GM10266 (cell line): ENCODE measurements around the gene KPNA6.
"Not testable (repeated sequence)": the region's sequence is repeated elsewhere in the genome, so short reads cannot be mapped to it uniquely, and the experiment has no call there.

Experiments used
- DNase-seq: peaks from one replicate; pipeline ENCODE4 v3.0.0; 2012; ENCODE audit errors: extremely low spot score
- TF ChIP-seq, protein P1 (sequence below): IDR thresholded peaks from 2 replicates; pipeline ENCODE4 v1.5.1; 2012; ENCODE audit warnings: mild to moderate bottlenecking, low read depth; ENCODE audit not compliant: control insufficient read depth, insufficient read depth; ENCODE audit errors: missing control alignments

The KPNA6 gene

DNA sequence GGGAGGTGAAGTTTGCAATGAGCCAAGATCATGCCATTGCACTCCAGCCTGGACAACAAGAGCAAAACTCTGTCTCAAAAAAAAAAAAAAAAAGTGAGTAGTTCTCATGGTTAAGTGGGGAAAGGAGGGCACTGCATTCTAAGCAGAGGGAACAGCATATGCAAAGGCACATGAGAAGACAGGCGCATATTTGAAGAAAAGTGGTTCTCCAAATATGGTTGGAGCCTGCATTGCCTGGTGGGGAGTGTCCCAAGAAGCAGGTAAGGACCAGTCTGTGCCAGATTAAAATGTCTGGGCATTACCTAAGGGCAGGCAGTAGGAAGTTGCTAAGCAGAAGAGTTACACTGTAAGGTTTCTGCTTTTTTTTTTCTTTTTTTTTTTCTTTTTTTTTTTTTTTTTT is 2.5 kb upstream of the KPNA6 start:
- TF ChIP-seq, protein P1, sequence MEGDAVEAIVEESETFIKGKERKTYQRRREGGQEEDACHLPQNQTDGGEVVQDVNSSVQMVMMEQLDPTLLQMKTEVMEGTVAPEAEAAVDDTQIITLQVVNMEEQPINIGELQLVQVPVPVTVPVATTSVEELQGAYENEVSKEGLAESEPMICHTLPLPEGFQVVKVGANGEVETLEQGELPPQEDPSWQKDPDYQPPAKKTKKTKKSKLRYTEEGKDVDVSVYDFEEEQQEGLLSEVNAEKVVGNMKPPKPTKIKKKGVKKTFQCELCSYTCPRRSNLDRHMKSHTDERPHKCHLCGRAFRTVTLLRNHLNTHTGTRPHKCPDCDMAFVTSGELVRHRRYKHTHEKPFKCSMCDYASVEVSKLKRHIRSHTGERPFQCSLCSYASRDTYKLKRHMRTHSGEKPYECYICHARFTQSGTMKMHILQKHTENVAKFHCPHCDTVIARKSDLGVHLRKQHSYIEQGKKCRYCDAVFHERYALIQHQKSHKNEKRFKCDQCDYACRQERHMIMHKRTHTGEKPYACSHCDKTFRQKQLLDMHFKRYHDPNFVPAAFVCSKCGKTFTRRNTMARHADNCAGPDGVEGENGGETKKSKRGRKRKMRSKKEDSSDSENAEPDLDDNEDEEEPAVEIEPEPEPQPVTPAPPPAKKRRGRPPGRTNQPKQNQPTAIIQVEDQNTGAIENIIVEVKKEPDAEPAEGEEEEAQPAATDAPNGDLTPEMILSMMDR = no peak
- no peak for DNase-seq

DNA sequence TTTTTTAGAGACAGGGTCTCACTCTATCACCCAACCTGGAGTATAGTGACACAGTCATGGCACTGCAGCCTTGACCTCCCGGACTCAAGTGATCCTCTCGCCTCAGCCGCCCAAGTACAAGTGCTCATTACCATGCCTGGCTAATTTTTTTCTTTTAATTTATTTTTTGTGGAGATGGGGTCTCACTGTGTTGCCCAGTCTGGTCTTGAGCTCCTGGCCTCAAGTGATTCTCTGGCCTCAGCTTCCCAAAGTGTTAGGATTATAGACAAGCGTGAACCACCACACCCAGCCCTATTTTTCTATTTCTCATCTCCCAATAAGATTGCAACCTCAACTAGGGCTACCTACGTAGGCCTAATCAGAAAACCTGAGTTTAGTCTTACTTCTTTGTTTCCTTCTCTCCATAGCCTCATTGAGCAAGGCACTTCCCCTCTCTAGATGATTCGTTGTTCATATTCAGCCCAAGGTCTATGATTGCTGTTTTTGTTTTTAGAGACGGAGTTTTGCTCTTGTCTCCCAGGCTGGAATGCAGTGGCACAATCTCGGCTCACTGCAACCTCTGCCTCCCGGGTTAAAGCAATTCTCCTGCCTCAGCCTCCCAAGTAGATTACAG is 1.1 kb upstream of the KPNA6 start:
- TF ChIP-seq, protein P1 = no peak

DNA sequence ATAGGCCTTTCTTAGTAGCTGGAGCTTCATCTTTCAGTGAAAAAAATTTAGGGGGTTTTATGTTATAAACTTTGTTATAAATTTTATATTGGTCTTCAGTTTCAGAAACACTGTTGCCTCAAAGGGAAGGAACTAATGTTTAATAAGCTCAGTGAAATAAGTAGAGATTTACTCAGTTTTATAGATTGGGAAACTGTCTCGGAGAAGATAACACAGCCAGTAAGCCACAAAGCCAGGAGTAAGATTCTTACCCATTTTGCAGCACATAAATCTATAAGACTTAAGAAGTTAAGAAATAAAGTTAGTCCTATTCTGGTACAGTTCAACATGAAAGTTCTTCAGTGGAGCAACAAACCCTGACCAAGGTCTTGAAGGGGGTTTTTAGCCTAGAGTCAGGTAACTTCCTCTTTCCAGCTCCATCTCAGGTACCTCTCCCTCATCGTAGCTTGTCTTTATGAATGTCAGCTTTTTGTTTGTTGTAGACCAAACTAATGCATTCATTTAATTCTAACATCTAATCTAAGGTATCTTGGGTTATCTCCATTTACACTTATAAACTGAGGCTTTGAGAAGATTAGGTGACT is 3.3 kb downstream of the KPNA6 start:
- DNase-seq = no peak
- TF ChIP-seq, protein P1 = no peak

More for the DNA sequence above, 1.1 kb upstream of the KPNA6 start:
- DNase-seq = no peak

DNA sequence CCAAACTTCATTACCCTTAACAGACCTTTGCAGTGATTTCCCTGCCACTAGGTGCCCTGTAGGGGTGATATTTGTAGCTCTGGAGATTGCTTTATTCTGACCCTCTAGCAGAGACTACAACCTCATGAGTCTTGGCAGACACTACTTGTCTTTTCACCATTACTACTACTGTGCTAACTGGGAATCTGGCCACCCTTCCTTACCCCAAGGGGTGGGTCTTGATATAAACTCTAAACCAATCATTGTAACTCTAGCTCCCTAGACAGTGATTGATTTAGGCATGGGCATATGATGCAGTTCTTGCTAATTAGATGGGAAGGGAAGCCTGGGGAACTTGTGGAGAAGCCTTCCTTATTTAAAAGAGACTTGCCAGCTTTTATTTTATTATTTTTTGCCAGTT is 3.9 kb downstream of the KPNA6 start:
- DNase-seq = no peak
- TF ChIP-seq, protein P1 = no peak

DNA sequence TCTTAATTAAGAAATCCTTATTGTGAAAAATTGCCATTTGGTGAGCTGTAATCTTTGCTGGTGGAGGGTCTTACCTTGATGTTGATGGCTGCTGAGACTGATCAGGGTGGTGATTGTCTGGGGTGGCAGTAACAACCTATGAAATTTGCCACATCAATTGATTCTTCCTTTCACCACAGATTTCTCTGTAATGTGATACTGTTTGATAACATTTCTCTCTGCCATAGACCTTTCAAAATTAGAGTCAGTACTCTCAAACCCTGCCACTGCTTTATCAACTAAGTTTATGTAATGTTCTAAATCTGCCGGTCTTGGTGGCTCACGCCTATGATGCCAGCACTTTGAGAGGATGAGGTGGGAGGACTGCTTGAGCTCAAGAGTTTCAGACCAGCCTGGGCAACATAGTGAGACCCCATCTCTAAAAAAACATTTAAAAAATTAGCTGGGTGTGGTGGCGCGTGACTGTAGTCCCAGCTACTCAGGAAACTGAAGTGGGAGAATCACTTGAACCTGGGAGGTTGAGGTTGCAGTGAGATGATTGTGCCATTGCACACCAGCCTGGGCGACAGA is 5.0 kb downstream of the KPNA6 start:
- no peak for DNase-seq
- TF ChIP-seq, protein P1 = no peak

GRCh38 chr1:32113436-32113835 is 5.6 kb downstream of the KPNA6 start:
- not testable (repeated sequence) for DNase-seq

DNA sequence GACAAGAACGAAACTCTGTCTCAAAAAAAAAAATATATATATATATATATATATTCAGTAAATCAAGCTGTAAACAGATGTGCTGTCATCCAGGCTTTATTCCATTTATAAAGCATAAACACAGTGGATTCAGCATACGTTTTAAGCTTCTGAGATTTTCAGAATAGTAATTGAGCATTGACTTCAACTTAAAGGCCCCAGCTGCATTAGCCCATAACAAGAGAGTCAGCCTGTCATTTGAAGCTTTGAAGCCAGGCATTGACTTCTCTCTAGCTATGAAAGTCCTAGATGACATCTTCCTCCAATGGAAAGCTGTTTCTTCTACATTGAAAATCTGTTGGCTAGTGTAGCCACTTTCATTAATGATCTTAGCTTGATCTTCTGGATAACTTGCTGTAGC is 6.6 kb downstream of the KPNA6 start:
- TF ChIP-seq, protein P1 = no peak
- no peak for DNase-seq
